ENCODE data around the gene ABCA7.
"Not testable (repeated sequence)": the region's sequence is repeated elsewhere in the genome, so short reads cannot be mapped to it uniquely, and the experiment has no call there.

Gene ABCA7

DNA sequence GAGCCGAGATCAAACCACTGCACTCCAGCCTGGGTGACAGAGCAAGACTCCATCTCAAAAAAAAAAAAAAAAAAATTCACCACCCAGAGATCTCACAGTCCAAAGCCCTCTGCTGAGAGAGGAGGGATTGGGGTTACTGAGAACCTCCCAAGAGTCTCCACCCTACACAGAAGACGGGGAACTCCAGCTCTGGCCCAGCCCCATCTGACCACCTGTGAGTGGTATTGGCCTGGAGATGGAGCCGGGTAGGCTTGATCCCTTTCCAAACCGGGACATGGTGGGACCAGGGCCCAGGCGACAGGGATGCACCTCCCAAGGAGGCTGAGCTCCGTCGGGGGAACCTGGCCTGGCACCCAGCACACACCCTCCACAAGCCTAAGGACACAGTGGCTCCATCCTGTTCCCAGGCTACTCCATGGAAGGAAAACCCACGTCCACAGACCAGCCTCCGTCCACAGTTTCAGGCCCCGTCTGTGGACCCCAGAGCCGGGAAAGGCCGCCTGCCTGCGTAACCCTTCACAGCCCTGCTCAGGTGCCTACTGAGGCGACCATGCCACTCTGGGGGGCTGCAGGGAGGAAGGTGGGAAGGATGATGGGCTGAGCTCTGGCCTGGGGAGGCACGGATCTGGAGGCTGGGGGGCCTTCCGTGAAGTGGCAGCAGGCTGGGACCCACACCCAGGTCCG is 20.8 kb upstream of the ABCA7 start:
- Histone ChIP-seq H2AFZ (no peak overlapping the region), H3K27me3 (ENCODE audit: control insufficient read depth, insufficient read depth, low read length) (no peaks in the 10 kb centered on the region), H3K4me2 (ENCODE audit: low read length) (peak overlapping the region; percentile 95), H3K4me1 (peaks cover 32% of the 10 kb centered on the region), H3K27ac (no peak overlapping the region), H3K79me2 (peaks cover 49% of the 10 kb centered on the region), H3K9me3 (ENCODE audit: control insufficient read depth, low read length) (no peaks in the 10 kb centered on the region), H3K9ac (no peak overlapping the region), H3K4me3 (ENCODE audit: low read depth, low read length) (peak overlapping the region; percentile 93), H3K36me3 (ENCODE audit: control insufficient read depth, insufficient read depth, low read length) (no peaks in the 10 kb centered on the region)
- TF ChIP-seq, protein P1, sequence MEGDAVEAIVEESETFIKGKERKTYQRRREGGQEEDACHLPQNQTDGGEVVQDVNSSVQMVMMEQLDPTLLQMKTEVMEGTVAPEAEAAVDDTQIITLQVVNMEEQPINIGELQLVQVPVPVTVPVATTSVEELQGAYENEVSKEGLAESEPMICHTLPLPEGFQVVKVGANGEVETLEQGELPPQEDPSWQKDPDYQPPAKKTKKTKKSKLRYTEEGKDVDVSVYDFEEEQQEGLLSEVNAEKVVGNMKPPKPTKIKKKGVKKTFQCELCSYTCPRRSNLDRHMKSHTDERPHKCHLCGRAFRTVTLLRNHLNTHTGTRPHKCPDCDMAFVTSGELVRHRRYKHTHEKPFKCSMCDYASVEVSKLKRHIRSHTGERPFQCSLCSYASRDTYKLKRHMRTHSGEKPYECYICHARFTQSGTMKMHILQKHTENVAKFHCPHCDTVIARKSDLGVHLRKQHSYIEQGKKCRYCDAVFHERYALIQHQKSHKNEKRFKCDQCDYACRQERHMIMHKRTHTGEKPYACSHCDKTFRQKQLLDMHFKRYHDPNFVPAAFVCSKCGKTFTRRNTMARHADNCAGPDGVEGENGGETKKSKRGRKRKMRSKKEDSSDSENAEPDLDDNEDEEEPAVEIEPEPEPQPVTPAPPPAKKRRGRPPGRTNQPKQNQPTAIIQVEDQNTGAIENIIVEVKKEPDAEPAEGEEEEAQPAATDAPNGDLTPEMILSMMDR (IDR thresholded peaks at IDR 0.05) = no peak

DNA sequence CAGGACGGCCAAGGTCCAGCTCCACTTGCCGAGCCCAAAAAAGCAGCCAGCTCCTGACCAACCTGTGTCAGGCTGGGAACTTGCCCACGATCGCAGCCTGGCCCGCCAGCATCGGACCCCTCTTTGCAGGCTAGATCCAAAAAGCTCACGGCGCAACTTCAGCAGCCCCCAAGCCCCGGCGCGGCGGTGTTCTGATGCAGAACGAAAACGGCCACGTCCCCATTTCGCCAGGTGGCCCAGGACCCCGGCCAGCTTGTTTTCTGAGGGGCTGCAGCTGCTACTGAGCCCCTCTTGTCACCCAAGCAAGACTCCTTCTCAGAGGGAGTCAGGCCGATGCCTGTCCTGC is 20.3 kb upstream of the ABCA7 start:
- H3K9me3 ChIP-seq (ENCODE audit: control insufficient read depth, low read length) = no peaks in the 10 kb centered on the region

DNA sequence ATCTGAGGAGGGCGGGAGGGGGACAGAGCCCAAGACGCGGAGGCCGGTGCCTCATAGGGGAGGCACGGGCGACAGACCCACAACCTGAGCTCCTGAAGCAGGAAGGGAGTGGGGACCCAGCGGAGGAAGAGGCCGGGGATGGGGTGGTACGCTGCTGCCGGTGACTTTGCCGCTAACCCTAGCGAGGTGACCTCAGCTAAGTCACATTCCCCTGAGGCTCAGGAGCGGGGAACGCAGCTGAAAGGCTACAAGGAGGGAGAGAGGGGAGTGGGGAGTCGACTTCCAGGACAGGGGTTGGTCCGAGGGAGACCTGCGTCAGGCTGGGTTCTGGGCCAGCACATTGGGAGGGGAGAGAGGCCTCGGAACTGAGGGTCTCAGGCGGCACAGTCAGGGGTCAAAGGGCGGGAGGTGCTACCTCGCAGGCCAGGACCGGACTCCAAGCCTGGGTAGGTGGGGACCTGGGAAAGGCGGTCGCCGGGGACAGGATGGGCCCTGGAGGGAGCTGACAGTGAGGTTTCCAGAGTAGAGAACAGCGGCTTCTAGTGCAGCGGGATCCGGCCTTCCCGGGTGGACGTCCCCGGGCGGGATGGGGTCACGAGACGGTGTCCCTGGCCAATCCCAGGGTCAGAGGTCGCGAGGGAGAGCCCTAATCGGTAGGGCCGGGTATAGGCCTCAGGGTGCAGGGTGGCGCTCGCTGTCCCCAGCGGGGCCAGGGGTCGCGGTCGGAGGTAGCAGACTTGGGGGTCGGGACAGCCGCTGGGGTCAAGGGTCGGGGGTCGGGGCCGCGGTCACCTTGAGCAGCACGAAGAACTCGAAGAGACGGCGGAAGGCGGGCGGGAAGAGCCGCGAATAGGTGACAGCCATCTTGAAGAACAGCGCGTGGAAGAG is 19.7 kb upstream of the ABCA7 start:
- no peaks in the 10 kb centered on the region for H3K36me3 ChIP-seq (ENCODE audit: control insufficient read depth, insufficient read depth, low read length)
- peaks cover 32% of the 10 kb centered on the region for H3K4me1 ChIP-seq

More for the DNA sequence above, 20.3 kb upstream of the ABCA7 start:
- H3K9ac ChIP-seq = no peak overlapping the region
- peaks cover 48% of the 10 kb centered on the region for H3K79me2 ChIP-seq
- H3K36me3 ChIP-seq (ENCODE audit: control insufficient read depth, insufficient read depth, low read length) = no peaks in the 10 kb centered on the region
- H2AFZ ChIP-seq = no peak overlapping the region
- H3K4me1 ChIP-seq = peaks cover 32% of the 10 kb centered on the region
- H3K4me2 ChIP-seq (ENCODE audit: low read length) = peak overlapping the region; percentile 95
- no peak overlapping the region for H3K27ac ChIP-seq
- TF ChIP-seq, protein P1 (IDR thresholded peaks at IDR 0.05) = no peak
- peak overlapping the region; percentile 93 for H3K4me3 ChIP-seq (ENCODE audit: low read depth, low read length)
- H3K27me3 ChIP-seq (ENCODE audit: control insufficient read depth, insufficient read depth, low read length) = no peaks in the 10 kb centered on the region

DNA sequence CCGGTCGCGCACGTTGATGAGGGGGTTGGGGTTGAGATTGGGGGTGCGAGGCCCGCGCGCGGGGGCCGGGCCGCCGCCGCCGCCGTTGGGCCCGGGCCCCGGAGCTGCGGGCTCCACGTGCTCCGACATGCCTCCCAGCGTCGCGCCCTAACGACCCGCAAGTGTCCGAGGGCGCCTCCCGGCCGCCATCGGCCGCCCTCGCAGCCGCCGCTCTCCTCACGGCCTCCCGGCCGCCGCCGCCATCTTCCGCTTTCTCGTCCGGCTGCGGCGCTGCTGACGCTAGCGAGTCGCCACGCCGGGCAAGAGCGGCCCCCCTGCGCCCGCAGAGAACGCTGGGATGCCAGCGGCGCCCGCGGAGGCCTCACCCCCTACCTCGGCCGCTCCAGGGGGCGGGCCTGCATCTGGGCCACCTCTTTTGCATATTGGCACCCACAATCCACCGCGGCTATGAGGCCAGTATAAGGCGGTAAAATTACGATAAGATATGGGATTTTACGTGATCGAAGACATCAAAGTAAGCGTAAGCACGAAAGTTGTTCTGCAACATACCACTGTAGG is 19.0 kb upstream of the ABCA7 start, which contains the start of gene TMEM259:
TMEM259 (minus strand) TSS at position 256 of the 558 bp plus-strand sequence; CDS start at position 129, 127 bp downstream.
- peak within 1 kb of the TSS; percentile 93 for H3K4me3 ChIP-seq (ENCODE audit: low read depth, low read length)
- no peaks in the 10 kb centered on the region for H3K27me3 ChIP-seq (ENCODE audit: control insufficient read depth, insufficient read depth, low read length)
- TF ChIP-seq, protein P1 (IDR thresholded peaks at IDR 0.05) = no peak
- no peaks in the 10 kb centered on the region for H3K36me3 ChIP-seq (ENCODE audit: control insufficient read depth, insufficient read depth, low read length)
- peak within 1 kb of the TSS; percentile 95 for H3K4me2 ChIP-seq (ENCODE audit: low read length)
- H3K27ac ChIP-seq = peak within 1 kb of the TSS; percentile 88
- peak within 1 kb of the TSS; percentile 68 for H2AFZ ChIP-seq
- peak within 1 kb of the TSS; percentile 55 for H3K9ac ChIP-seq
- H3K79me2 ChIP-seq = peaks cover 40% of the 10 kb centered on the region
- no peaks in the 10 kb centered on the region for H3K9me3 ChIP-seq (ENCODE audit: control insufficient read depth, low read length)
- peaks cover 25% of the 10 kb centered on the region for H3K4me1 ChIP-seq

More for the DNA sequence above, 19.7 kb upstream of the ABCA7 start:
- Histone ChIP-seq H3K9ac (peak overlapping the region; percentile 55), H3K9me3 (ENCODE audit: control insufficient read depth, low read length) (no peaks in the 10 kb centered on the region), H3K27ac (peak overlapping the region; percentile 48), H2AFZ (no peak overlapping the region), H3K79me2 (peaks cover 45% of the 10 kb centered on the region), H3K27me3 (ENCODE audit: control insufficient read depth, insufficient read depth, low read length) (no peaks in the 10 kb centered on the region), H3K4me3 (ENCODE audit: low read depth, low read length) (peak overlapping the region; percentile 93), H3K4me2 (ENCODE audit: low read length) (peak overlapping the region; percentile 95)
- TF ChIP-seq, protein P1 (IDR thresholded peaks at IDR 0.05) = no peak

DNA sequence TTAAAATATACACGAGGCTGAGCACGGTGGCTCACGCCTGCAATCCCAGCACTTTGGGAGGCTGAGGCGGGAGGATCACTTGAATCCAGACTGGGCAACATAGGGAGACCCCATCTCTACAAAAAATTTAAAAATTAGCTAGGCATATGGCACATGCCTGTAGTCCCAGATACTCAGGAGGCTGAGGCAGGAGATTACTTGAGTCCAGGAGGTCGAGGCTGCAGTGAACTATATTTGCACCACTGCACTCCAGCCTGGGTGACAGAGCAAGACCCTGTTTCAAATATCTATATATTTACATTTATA is 16.1 kb upstream of the ABCA7 start:
- not testable (repeated sequence) for H3K36me3 ChIP-seq (ENCODE audit: control insufficient read depth, insufficient read depth, low read length)

DNA sequence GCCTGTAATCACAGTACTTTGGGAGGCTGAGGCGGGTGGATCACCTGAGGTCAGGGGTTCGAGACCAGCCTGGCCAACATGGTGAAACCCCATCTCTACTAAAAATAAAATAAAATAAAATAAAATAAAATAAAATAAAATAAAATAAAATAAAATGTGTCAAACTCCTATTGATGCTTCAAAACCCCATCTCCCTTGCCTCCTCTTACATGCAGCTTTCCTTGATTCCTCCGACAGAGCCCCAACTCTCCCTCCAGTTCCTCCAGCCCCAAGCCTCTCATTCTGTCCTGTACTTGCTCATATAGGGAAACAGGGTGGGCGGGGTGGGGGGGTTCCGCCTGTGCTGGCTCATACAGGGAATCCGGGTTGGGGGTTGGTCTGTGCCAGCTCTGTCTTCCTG is 14.8 kb upstream of the ABCA7 start:
- H3K9ac ChIP-seq; H2AFZ ChIP-seq; H3K36me3 ChIP-seq (ENCODE audit: control insufficient read depth, insufficient read depth, low read length); H3K4me1 ChIP-seq; H3K4me2 ChIP-seq (ENCODE audit: low read length); H3K79me2 ChIP-seq; H3K27me3 ChIP-seq (ENCODE audit: control insufficient read depth, insufficient read depth, low read length); H3K4me3 ChIP-seq (ENCODE audit: low read depth, low read length); H3K9me3 ChIP-seq (ENCODE audit: control insufficient read depth, low read length); H3K27ac ChIP-seq: not testable (repeated sequence)

More for the DNA sequence above, 16.1 kb upstream of the ABCA7 start:
- H3K27me3 ChIP-seq (ENCODE audit: control insufficient read depth, insufficient read depth, low read length); H3K9ac ChIP-seq; H3K4me1 ChIP-seq; H3K4me3 ChIP-seq (ENCODE audit: low read depth, low read length); H2AFZ ChIP-seq; H3K4me2 ChIP-seq (ENCODE audit: low read length); H3K27ac ChIP-seq; H3K9me3 ChIP-seq (ENCODE audit: control insufficient read depth, low read length): not testable (repeated sequence)
- peaks cover 18% of the 10 kb centered on the region for H3K79me2 ChIP-seq
